Prostate gland (tissue), 2 donors: ENCODE results near the gene ENAH. TPM values are rescaled to one million over a fixed set of nuclear protein-coding genes. Genes with fewer than 3 reads are reported as not detected.

Experiments
- DNase-seq: peaks from one replicate; pipeline ENCODE4 v3.0.0-alpha.2; 2019; ENCODE audit warnings: low spot score
- H3K27ac ChIP-seq, 2 donors: fragments of 200-600 bp; sonication (generic); 2 replicates each; pipeline ENCODE4 v1.5.1; 2017 to 2019
- H3K27me3 ChIP-seq: fragments of 200-600 bp; sonication (generic); replicated peaks from 2 replicates; pipeline ENCODE4 v1.5.1; 2019; ENCODE audit not compliant: insufficient read depth
- H3K36me3 ChIP-seq, 2 donors: fragments of 200-600 bp; sonication (generic); 1 replicate in 1 of 2; 2 replicates in 1 of 2; pipeline versions ENCODE4 v1.5.1 to v1.8.1; 2017 to 2019
- H3K4me1 ChIP-seq: fragments of 200-600 bp; sonication (generic); replicated peaks from 2 replicates; pipeline ENCODE4 v1.5.1; 2019
- H3K4me3 ChIP-seq, 2 donors: fragments of 200-600 bp; sonication (generic); 2 replicates each; pipeline ENCODE4 v1.5.1; 2017 to 2019
- H3K9me3 ChIP-seq: fragments of 200-600 bp; sonication (generic); 2 replicates; pipeline ENCODE4 v1.5.1; 2017
- CTCF ChIP-seq, 4 experiments: fragments of 200-600 bp in 2 of 4; fragments of 450-650 bp in 2 of 4; sonication (generic) in 2 of 4; IDR thresholded peaks; 1 replicate in 3 of 4; 2 replicates in 1 of 4; pipeline ENCODE4 v1.5.1; 2016 to 2019; ENCODE audit warnings: antibody characterized with exemption in 4 of 4, mild to moderate bottlenecking in 2 of 4, moderate library complexity in 2 of 4
- POLR2A ChIP-seq: fragments of 450-650 bp; IDR thresholded peaks from one replicate; pipeline ENCODE4 v1.6.1; 2016; ENCODE audit warnings: antibody characterized with exemption, mild to moderate bottlenecking
- POLR2AphosphoS5 ChIP-seq: sonication (generic); formaldehyde crosslinking; IDR thresholded peaks from one replicate; pipeline ENCODE4 v1.6.1; 2017; ENCODE audit warnings: antibody characterized with exemption
- WGBS: methylation state at CpG from one replicate; pipeline ENCODE4 v1.1.5; 2018; 5-methylcytosine and 5-hydroxymethylcytosine counted together
- intact Hi-C: fragments of 100-400 bp; cut with DNase I; formaldehyde crosslinking; loops from one replicate; pipeline ENCODE4 v1.14.2; 2022
- total RNA-seq, 2 donors: library from RNA; depleted of rRNA; stranded (reverse); fragments of >200 nt; gene quantifications; one replicate each; pipeline ENCODE4 v1.1.0, GENCODE V29; 2016

ENAH gene
- total RNA-seq, 2 donors from 2014 or later = 36.4 to 93.6 TPM

GRCh38 chr1:225450491-225451191 lies 202.3 kb downstream of the ENAH start:
- Histone ChIP-seq H3K4me3 (no peak overlapping the region), H3K9me3 (no peaks in the 10 kb centered on the region), H3K4me1 (peaks cover 2% of the 10 kb centered on the region), H3K27ac (peak overlapping the region in 1 of 2 donors; percentile 4), H3K36me3 (no peaks in the 10 kb centered on the region), H3K27me3 (no peaks in the 10 kb centered on the region)
- no peak for DNase-seq
- TF ChIP-seq POLR2A (no peak), CTCF (IDR thresholded peaks at IDR 0.05) (no peak), POLR2AphosphoS5 (no peak)
- intact Hi-C loops = no loop called here
- 66% methylated on average over 12 of the region's 12 CpGs for WGBS

- peaks cover 2% of the 10 kb centered on the region for H3K4me1 ChIP-seq
- 92% methylated on average over 5 of the region's 5 CpGs for WGBS
- peak overlapping the region in 1 of 2 donors; percentile 68 for H3K27ac ChIP-seq
- no peaks in the 10 kb centered on the region for H3K27me3 ChIP-seq
- no peak for DNase-seq
- intact Hi-C loops = loop anchor here (10.0 kb wide), 1 partner anchor 945 kb away; no protein-coding TSS in a partner anchor
- TF ChIP-seq POLR2A (no peak), POLR2AphosphoS5 (no peak), CTCF (IDR thresholded peaks at IDR 0.05) (no peak)
- H3K4me3 ChIP-seq = no peak overlapping the region
- H3K36me3 ChIP-seq = no peaks in the 10 kb centered on the region
- H3K9me3 ChIP-seq = no peaks in the 10 kb centered on the region
Observed at GRCh38 chr1:225449774-225450173, 203.1 kb downstream of the ENAH start.

- peak; percentile 56 for DNase-seq
- TF ChIP-seq POLR2A (no peak), CTCF (IDR thresholded peaks at IDR 0.05) (no peak), POLR2AphosphoS5 (peak; percentile 10)
- Histone ChIP-seq H3K4me3 (no peak overlapping the region), H3K27ac (peak overlapping the region; percentile 68 to 70), H3K9me3 (no peaks in the 10 kb centered on the region), H3K4me1 (peaks cover 2% of the 10 kb centered on the region), H3K36me3 (no peaks in the 10 kb centered on the region), H3K27me3 (no peaks in the 10 kb centered on the region)
- 47% methylated on average over 9 of the region's 9 CpGs for WGBS
- intact Hi-C loops = loop anchor here (10.0 kb wide), 1 partner anchor 944 kb away; no protein-coding TSS in a partner anchor
Observed at GRCh38 chr1:225449261-225449660, 203.7 kb downstream of the ENAH start.

GRCh38 chr1:225448146-225448805 lies 204.6 kb downstream of the ENAH start:
- 48% methylated on average over 9 of the region's 9 CpGs for WGBS
- Histone ChIP-seq H3K4me3 (no peak overlapping the region), H3K27ac (peak overlapping the region; percentile 68 to 70), H3K4me1 (peaks cover 2% of the 10 kb centered on the region), H3K9me3 (no peaks in the 10 kb centered on the region), H3K36me3 (no peaks in the 10 kb centered on the region), H3K27me3 (no peaks in the 10 kb centered on the region)
- DNase-seq = no peak
- TF ChIP-seq POLR2A (no peak), POLR2AphosphoS5 (no peak), CTCF (IDR thresholded peaks at IDR 0.05) (no peak)
- intact Hi-C loops = loop anchor here (10.0 kb wide), 1 partner anchor 943 kb away; no protein-coding TSS in a partner anchor
